ENCODE results near the gene ANKRD55. TPM values are rescaled to one million over a fixed set of nuclear protein-coding genes. Genes with fewer than 3 reads are reported as not detected.
"Not testable (repeated sequence)": the region's sequence is repeated elsewhere in the genome, so short reads cannot be mapped to it uniquely, and the experiment has no call there.

ANKRD55 gene
- total RNA-seq, 2 experiments from 2014 or later = 9.7 to 10.2 TPM

GRCh38 chr5:56080375-56081052, 152.6 kb downstream of the ANKRD55 start:
- peak in 1 of 14 experiments; percentile 23 for DNase-seq
- peaks cover 0 to 3% of the 10 kb centered on the region in 2 experiments for H3K9me3 ChIP-seq (ENCODE audit: control insufficient read depth in 1 of 2, insufficient read depth in 1 of 2, low read length in 2 of 2)
- H3K4me1 ChIP-seq (ENCODE audit: insufficient read depth, low read length) = peaks cover 29% of the 10 kb centered on the region
- CTCF ChIA-PET = interaction anchor here (1.3 kb wide), 1 partner anchor 65 kb away, joined by 3 read pairs; no protein-coding TSS in a partner anchor
- peak; percentile 40 for ATAC-seq (ENCODE audit: poor library complexity)
- no peaks in the 10 kb centered on the region for H3K27me3 ChIP-seq (ENCODE audit: control insufficient read depth in 1 of 2, insufficient read depth in 2 of 2, low read length in 2 of 2)
- intact Hi-C loops (cut with DNase I, micrococcal nuclease) = loop anchor here in 1 of 2 experiments (1.0 kb wide), 2 partner anchors 9 to 67 kb away; no protein-coding TSS in a partner anchor
- Mint-ChIP-seq H3K36me3 (ENCODE audit: low read depth) (peaks cover 4% of the 10 kb centered on the region), H3K4me1 (ENCODE audit: low read depth) (peaks cover 59% of the 10 kb centered on the region), H3K9me3 (peaks cover 2% of the 10 kb centered on the region), H3K4me3 (peak overlapping the region; percentile 30), H3K27ac (peak overlapping the region; percentile 82), H3K27me3 (no peaks in the 10 kb centered on the region)
- no peak for TF ChIP-seq CTCF (IDR thresholded peaks at IDR 0.05)
- H3K4me3 ChIP-seq (ENCODE audit: low read length) = no peak overlapping the region
- POLR2A ChIA-PET = interaction anchor here (0.6 to 1.6 kb wide), 8 partner anchors 8 to 94 kb away, joined by 3 to 6 read pairs (median 4); partner anchors contain the start of gene IL6ST
- H3K27ac ChIP-seq (ENCODE audit: low read depth in 1 of 2, low read length in 2 of 2) = no peak overlapping the region
- H3K36me3 ChIP-seq (ENCODE audit: insufficient read depth, low read length) = no peaks in the 10 kb centered on the region

- H3K27me3 ChIP-seq (ENCODE audit: control insufficient read depth in 1 of 2, insufficient read depth in 2 of 2, low read length in 2 of 2); intact Hi-C loops (cut with DNase I, micrococcal nuclease); H3K36me3 ChIP-seq (ENCODE audit: insufficient read depth, low read length); H3K27me3 Mint-ChIP-seq; H3K4me3 ChIP-seq (ENCODE audit: low read length); POLR2A ChIA-PET; H3K36me3 Mint-ChIP-seq (ENCODE audit: low read depth); H3K4me3 Mint-ChIP-seq; ATAC-seq (ENCODE audit: poor library complexity); H3K9me3 ChIP-seq (ENCODE audit: control insufficient read depth in 1 of 2, insufficient read depth in 1 of 2, low read length in 2 of 2); H3K9me3 Mint-ChIP-seq; DNase-seq; H3K27ac ChIP-seq (ENCODE audit: low read depth in 1 of 2, low read length in 2 of 2): not testable (repeated sequence)
- CTCF ChIA-PET = interaction anchor here (1.3 kb wide), 1 partner anchor 66 kb away, joined by 3 read pairs; no protein-coding TSS in a partner anchor
- Mint-ChIP-seq H3K27ac (peak overlapping the region; percentile 62), H3K4me1 (ENCODE audit: low read depth) (peaks cover 58% of the 10 kb centered on the region)
- peaks cover 38% of the 10 kb centered on the region for H3K4me1 ChIP-seq (ENCODE audit: insufficient read depth, low read length)
Measured at GRCh38 chr5:56079157-56079500, 154.0 kb downstream of the ANKRD55 start.

- Mint-ChIP-seq H3K4me3 (no peak overlapping the region), H3K27ac (no peak overlapping the region), H3K36me3 (ENCODE audit: low read depth) (peaks cover 4% of the 10 kb centered on the region), H3K4me1 (ENCODE audit: low read depth) (peaks cover 60% of the 10 kb centered on the region), H3K27me3 (no peaks in the 10 kb centered on the region), H3K9me3 (peaks cover 4% of the 10 kb centered on the region)
- no peak for ATAC-seq (ENCODE audit: poor library complexity)
- no peaks in the 10 kb centered on the region for H3K27me3 ChIP-seq (ENCODE audit: control insufficient read depth in 1 of 2, insufficient read depth in 2 of 2, low read length in 2 of 2)
- no peak overlapping the region for H3K27ac ChIP-seq (ENCODE audit: low read depth in 1 of 2, low read length in 2 of 2)
- H3K4me1 ChIP-seq (ENCODE audit: insufficient read depth, low read length) = peaks cover 42% of the 10 kb centered on the region
- no peak for TF ChIP-seq CTCF (IDR thresholded peaks at IDR 0.05)
- no peak for DNase-seq
- no peaks in the 10 kb centered on the region for H3K36me3 ChIP-seq (ENCODE audit: insufficient read depth, low read length)
- H3K4me3 ChIP-seq (ENCODE audit: low read length) = no peak overlapping the region
- ChIA-PET CTCF (no interaction called here), POLR2A (no interaction called here)
- no peaks in the 10 kb centered on the region for H3K9me3 ChIP-seq (ENCODE audit: control insufficient read depth in 1 of 2, insufficient read depth in 1 of 2, low read length in 2 of 2)
- intact Hi-C loops (cut with DNase I, micrococcal nuclease) = no loop called here
Measured at GRCh38 chr5:56078278-56079156, 154.6 kb downstream of the ANKRD55 start.
